Gastroesophageal sphincter (tissue), 3 donors: Measurements from ENCODE around the gene C1orf21.

Source experiments
- CTCF ChIP-seq, 4 experiments: fragments of 200-600 bp in 2 of 4; fragments of 450-650 bp in 2 of 4; sonication (generic) in 1 of 4; IDR thresholded peaks; one replicate each; pipeline ENCODE4 v1.5.1; 2017 to 2019; ENCODE audit warnings: antibody characterized with exemption in 4 of 4, mild to moderate bottlenecking in 2 of 4, moderate library complexity in 2 of 4
- EP300 ChIP-seq: sonication (generic); formaldehyde crosslinking; IDR thresholded peaks from one replicate; pipeline ENCODE4 v1.6.1; 2017; ENCODE audit warnings: antibody characterized with exemption, mild to moderate bottlenecking
- POLR2A ChIP-seq, 2 donors: fragments of 450-650 bp; IDR thresholded peaks; one replicate each; pipeline ENCODE4 v1.6.1; 2017; ENCODE audit warnings: antibody characterized with exemption in 2 of 2, mild to moderate bottlenecking in 2 of 2, moderate library complexity in 1 of 2

- TF ChIP-seq POLR2A (IDR thresholded peaks at IDR 0.05) (no peak), CTCF (IDR thresholded peaks at IDR 0.05) (no peak), EP300 (no peak)
Observed at GRCh38 chr1:184393962-184394361, 7.1 kb downstream of the C1orf21 start.
